HepG2 (cell line): ENCODE results near the gene FIZ1. TPM values are rescaled to one million over a fixed set of nuclear protein-coding genes. Genes with fewer than 3 reads are reported as not detected.
A peak's percentile ranks its signal among the peaks of the same experiment; 100 is the strongest.

Experiments used
- ADNP ChIP-seq: sonication (generic); formaldehyde crosslinking; IDR thresholded peaks from 2 replicates; pipeline ENCODE4 v1.4.0; 2020; ENCODE audit warnings: missing genetic modification reagents
- AGO2 ChIP-seq: fragments of 200-400 bp; formaldehyde crosslinking; optimal IDR thresholded peaks from 2 replicates; pipeline ENCODE3; 2017; ENCODE audit warnings: mild to moderate bottlenecking, low read depth, low read length, moderate library complexity
- ELF3 ChIP-seq: IDR thresholded peaks from 2 replicates; pipeline ENCODE4 v1.6.1; 2016; ENCODE audit warnings: missing genetic modification reagents, missing compliant biosample characterization
- FLYWCH1 ChIP-seq: sonication (generic); formaldehyde crosslinking; IDR thresholded peaks from 2 replicates; pipeline ENCODE4 v1.8.1; 2023; ENCODE audit warnings: mild to moderate bottlenecking, missing genetic modification reagents
- KAT8 ChIP-seq: IDR thresholded peaks from 2 replicates; pipeline ENCODE4 v1.6.1; 2016; ENCODE audit warnings: missing genetic modification reagents, missing compliant biosample characterization
- KDM5A ChIP-seq: fragments of 200-600 bp; sonication (generic); IDR thresholded peaks from 2 replicates; pipeline ENCODE4 v1.7.0; 2018; ENCODE audit warnings: antibody characterized with exemption, mild to moderate bottlenecking, low read length, borderline replicate concordance
- MXD4 ChIP-seq: IDR thresholded peaks from 2 replicates; pipeline ENCODE4 v1.6.1; 2016; ENCODE audit warnings: mild to moderate bottlenecking, missing biosample characterization, missing genetic modification reagents
- NFE2L2 ChIP-seq: fragments of 150-350 bp; IDR thresholded peaks from 2 replicates; pipeline ENCODE4 v1.6.1; 2014; ENCODE audit warnings: low read length
- NR1H2 ChIP-seq: sonication (generic); formaldehyde crosslinking; IDR thresholded peaks from 2 replicates; pipeline ENCODE4 v1.8.1; 2022; ENCODE audit warnings: low read depth, missing genetic modification reagents, borderline replicate concordance
- SPEN ChIP-seq: sonication (generic); formaldehyde crosslinking; IDR thresholded peaks from 2 replicates; pipeline ENCODE4 v1.5.1; 2020; ENCODE audit warnings: low read depth, mild to moderate bottlenecking, missing genetic modification reagents
- TMF1 ChIP-seq: sonication (generic); formaldehyde crosslinking; IDR thresholded peaks from 2 replicates; pipeline ENCODE4 v1.8.1; 2022; ENCODE audit warnings: low read depth, missing genetic modification reagents
- ZNF230 ChIP-seq: sonication (generic); formaldehyde crosslinking; IDR thresholded peaks from 2 replicates; pipeline ENCODE4 v1.4.0; 2020; ENCODE audit warnings: mild to moderate bottlenecking, missing genetic modification reagents
- ZNF772 ChIP-seq: sonication (generic); formaldehyde crosslinking; IDR thresholded peaks from 2 replicates; pipeline ENCODE4 v1.5.0; 2020; ENCODE audit warnings: mild to moderate bottlenecking, missing genetic modification reagents
- polyA plus RNA-seq, 8 experiments: library from polyadenylated mRNA; depleted of rRNA in 3 of 8; stranded (reverse) in 7 of 8; unstranded in 1 of 8; fragments of >200 nt; fragmentation: Illumina TruSeq in 4 of 8; extraction: Trizol in 4 of 8; gene quantifications; 2 replicates each; pipeline versions ENCODE4 v1.2.1 to v1.2.3, GENCODE V29; 2011 to 2016; ENCODE audit warnings: low read depth in 4 of 8, missing spikeins in 1 of 8, mixed read lengths in 1 of 8; ENCODE audit not compliant: insufficient read depth in 1 of 8
- total RNA-seq, 5 experiments: library from RNA; depleted of rRNA; stranded (reverse); fragments of >200 nt; fragmentation: Illumina TruSeq; extraction: Trizol; gene quantifications; 2 replicates each; pipeline ENCODE4 v1.2.3, GENCODE V29; 2016; ENCODE audit warnings: low read depth in 1 of 5
- TF ChIP-seq, protein P1 (sequence below): sonication (generic); formaldehyde crosslinking; IDR thresholded peaks from 2 replicates; pipeline ENCODE4 v1.9.0; 2022; ENCODE audit warnings: missing genetic modification reagents, mild to moderate bottlenecking, borderline replicate concordance
- TF ChIP-seq, protein P2 (sequence below): sonication (generic); formaldehyde crosslinking; IDR thresholded peaks from 2 replicates; pipeline ENCODE4 v1.4.0; 2020; ENCODE audit warnings: missing genetic modification reagents, borderline replicate concordance
- TF ChIP-seq, protein P3 (sequence below): IDR thresholded peaks from 2 replicates; pipeline ENCODE4 v1.6.1; 2016; ENCODE audit warnings: missing genetic modification reagents, missing compliant biosample characterization
- TF ChIP-seq, protein P4 (sequence below): sonication (generic); formaldehyde crosslinking; IDR thresholded peaks from 2 replicates; pipeline ENCODE4 v1.4.0; 2020; ENCODE audit warnings: mild to moderate bottlenecking, missing genetic modification reagents

The FIZ1 gene
- total and polyA plus RNA-seq, 2 of the 13 experiments (the other 11 are each of a cell fraction or from before 2014, with no cell fraction given): 3.6 to 5.9 TPM

DNA sequence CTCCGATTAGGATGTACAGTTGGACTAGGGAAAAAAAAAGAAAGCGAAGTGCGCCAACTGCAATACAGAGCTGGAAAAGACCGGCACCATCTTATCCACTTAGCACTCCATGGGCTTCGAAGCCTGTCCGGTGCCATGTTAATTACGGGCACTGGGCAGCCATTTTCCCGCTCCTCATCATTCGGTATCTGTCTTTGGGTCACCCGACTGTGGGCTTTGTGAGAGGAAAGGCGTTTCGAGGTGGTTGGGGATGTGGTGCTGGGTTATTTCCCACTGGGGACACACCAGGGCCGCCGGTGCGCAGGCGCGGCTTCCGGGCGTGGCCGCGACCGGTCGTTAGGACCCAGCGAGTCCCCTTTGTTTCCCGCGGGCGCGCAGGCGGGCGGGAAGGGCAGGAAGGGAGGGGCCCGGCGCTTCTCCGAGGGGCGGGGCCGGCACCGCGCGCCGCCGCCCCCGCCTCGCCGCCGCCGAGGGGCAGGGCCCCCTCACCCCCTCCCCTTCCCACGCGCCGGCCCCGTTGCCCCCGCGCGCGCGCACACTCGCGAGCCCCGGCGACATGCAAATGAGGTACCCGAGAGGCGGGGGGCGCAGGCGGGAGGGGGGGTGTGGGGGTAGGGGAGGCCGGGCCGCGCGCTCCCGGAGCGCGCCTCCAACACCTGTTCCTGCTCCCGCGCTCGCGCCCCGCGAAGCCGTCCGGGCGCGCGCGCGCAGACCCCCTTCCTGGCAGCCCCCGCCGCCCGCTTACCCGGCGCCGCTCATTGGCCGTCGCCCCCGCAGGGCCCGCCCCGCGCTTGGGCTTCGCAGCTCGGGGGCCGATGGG is 735 bp upstream of the FIZ1 start, which contains the start of gene ZNF524 (continued):
- TF ChIP-seq TMF1 (CRISPR knock-in tag): peak; percentile 75
- TF ChIP-seq, protein P1, sequence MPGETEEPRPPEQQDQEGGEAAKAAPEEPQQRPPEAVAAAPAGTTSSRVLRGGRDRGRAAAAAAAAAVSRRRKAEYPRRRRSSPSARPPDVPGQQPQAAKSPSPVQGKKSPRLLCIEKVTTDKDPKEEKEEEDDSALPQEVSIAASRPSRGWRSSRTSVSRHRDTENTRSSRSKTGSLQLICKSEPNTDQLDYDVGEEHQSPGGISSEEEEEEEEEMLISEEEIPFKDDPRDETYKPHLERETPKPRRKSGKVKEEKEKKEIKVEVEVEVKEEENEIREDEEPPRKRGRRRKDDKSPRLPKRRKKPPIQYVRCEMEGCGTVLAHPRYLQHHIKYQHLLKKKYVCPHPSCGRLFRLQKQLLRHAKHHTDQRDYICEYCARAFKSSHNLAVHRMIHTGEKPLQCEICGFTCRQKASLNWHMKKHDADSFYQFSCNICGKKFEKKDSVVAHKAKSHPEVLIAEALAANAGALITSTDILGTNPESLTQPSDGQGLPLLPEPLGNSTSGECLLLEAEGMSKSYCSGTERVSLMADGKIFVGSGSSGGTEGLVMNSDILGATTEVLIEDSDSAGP (CRISPR knock-in tag): no peak; the same call in 1 of the 2 replicates
- TF ChIP-seq ADNP (CRISPR knock-in tag): no peak
- TF ChIP-seq, protein P2, sequence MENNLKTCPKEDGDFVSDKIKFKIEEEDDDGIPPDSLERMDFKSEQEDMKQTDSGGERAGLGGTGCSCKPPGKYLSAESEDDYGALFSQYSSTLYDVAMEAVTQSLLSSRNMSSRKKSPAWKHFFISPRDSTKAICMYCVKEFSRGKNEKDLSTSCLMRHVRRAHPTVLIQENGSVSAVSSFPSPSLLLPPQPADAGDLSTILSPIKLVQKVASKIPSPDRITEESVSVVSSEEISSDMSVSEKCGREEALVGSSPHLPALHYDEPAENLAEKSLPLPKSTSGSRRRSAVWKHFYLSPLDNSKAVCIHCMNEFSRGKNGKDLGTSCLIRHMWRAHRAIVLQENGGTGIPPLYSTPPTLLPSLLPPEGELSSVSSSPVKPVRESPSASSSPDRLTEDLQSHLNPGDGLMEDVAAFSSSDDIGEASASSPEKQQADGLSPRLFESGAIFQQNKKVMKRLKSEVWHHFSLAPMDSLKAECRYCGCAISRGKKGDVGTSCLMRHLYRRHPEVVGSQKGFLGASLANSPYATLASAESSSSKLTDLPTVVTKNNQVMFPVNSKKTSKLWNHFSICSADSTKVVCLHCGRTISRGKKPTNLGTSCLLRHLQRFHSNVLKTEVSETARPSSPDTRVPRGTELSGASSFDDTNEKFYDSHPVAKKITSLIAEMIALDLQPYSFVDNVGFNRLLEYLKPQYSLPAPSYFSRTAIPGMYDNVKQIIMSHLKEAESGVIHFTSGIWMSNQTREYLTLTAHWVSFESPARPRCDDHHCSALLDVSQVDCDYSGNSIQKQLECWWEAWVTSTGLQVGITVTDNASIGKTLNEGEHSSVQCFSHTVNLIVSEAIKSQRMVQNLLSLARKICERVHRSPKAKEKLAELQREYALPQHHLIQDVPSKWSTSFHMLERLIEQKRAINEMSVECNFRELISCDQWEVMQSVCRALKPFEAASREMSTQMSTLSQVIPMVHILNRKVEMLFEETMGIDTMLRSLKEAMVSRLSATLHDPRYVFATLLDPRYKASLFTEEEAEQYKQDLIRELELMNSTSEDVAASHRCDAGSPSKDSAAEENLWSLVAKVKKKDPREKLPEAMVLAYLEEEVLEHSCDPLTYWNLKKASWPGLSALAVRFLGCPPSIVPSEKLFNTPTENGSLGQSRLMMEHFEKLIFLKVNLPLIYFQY (CRISPR knock-in tag): no peak
- TF ChIP-seq AGO2: no peak
- 0 out of 2 replicates have a peak, but pooled peaks have one; percentile 12 for TF ChIP-seq SPEN
- no peak for TF ChIP-seq MXD4
- TF ChIP-seq, protein P3, sequence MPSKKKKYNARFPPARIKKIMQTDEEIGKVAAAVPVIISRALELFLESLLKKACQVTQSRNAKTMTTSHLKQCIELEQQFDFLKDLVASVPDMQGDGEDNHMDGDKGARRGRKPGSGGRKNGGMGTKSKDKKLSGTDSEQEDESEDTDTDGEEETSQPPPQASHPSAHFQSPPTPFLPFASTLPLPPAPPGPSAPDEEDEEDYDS (CRISPR knock-in tag): peak; percentile 38; the same call in 1 of the 2 replicates
- TF ChIP-seq NR1H2 (CRISPR knock-in tag): no peak
- no peak for TF ChIP-seq ELF3
- peak; percentile 62; the same call in 1 of the 2 replicates for TF ChIP-seq KDM5A
- TF ChIP-seq, protein P4, sequence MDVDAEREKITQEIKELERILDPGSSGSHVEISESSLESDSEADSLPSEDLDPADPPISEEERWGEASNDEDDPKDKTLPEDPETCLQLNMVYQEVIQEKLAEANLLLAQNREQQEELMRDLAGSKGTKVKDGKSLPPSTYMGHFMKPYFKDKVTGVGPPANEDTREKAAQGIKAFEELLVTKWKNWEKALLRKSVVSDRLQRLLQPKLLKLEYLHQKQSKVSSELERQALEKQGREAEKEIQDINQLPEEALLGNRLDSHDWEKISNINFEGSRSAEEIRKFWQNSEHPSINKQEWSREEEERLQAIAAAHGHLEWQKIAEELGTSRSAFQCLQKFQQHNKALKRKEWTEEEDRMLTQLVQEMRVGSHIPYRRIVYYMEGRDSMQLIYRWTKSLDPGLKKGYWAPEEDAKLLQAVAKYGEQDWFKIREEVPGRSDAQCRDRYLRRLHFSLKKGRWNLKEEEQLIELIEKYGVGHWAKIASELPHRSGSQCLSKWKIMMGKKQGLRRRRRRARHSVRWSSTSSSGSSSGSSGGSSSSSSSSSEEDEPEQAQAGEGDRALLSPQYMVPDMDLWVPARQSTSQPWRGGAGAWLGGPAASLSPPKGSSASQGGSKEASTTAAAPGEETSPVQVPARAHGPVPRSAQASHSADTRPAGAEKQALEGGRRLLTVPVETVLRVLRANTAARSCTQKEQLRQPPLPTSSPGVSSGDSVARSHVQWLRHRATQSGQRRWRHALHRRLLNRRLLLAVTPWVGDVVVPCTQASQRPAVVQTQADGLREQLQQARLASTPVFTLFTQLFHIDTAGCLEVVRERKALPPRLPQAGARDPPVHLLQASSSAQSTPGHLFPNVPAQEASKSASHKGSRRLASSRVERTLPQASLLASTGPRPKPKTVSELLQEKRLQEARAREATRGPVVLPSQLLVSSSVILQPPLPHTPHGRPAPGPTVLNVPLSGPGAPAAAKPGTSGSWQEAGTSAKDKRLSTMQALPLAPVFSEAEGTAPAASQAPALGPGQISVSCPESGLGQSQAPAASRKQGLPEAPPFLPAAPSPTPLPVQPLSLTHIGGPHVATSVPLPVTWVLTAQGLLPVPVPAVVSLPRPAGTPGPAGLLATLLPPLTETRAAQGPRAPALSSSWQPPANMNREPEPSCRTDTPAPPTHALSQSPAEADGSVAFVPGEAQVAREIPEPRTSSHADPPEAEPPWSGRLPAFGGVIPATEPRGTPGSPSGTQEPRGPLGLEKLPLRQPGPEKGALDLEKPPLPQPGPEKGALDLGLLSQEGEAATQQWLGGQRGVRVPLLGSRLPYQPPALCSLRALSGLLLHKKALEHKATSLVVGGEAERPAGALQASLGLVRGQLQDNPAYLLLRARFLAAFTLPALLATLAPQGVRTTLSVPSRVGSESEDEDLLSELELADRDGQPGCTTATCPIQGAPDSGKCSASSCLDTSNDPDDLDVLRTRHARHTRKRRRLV (CRISPR knock-in tag): no peak
- TF ChIP-seq KAT8 (CRISPR knock-in tag): no peak; the same call in 1 of the 2 replicates
- TF ChIP-seq ZNF772 (CRISPR knock-in tag): no peak
- TF ChIP-seq ZNF230 (CRISPR knock-in tag): peak; percentile 71; the same call in 1 of the 2 replicates
- no peak for TF ChIP-seq NFE2L2
- TF ChIP-seq FLYWCH1 (CRISPR knock-in tag): no peak
